GM23338 (cell line): ENCODE measurements around the gene PDRG1. TPM values are rescaled to one million over a fixed set of nuclear protein-coding genes. Genes with fewer than 3 reads are reported as not detected.
"Not testable (repeated sequence)": the region's sequence is repeated elsewhere in the genome, so short reads cannot be mapped to it uniquely, and the experiment has no call there.

ENCODE experiments used
- ATAC-seq: fragments of 200-7000 bp; cut with Tn5 transposase; 3 replicates; pipeline ENCODE4 v1.9.1; 2020
- DNase-seq: peaks from one replicate; pipeline ENCODE4 v3.0.0-alpha.2; 2015; ENCODE audit warnings: low spot score
- H2AFZ ChIP-seq: fragments of 200-600 bp; sonication (generic); 2 replicates; pipeline ENCODE4 v1.8.0; 2016; ENCODE audit warnings: antibody characterized with exemption, mild to moderate bottlenecking, moderate library complexity
- H3F3A ChIP-seq: fragments of 200-600 bp; sonication (generic); replicated peaks from 2 replicates; pipeline ENCODE4 v1.8.0; 2017; ENCODE audit warnings: antibody characterized with exemption, mixed run types, low read depth
- H3K27ac ChIP-seq: fragments of 200-600 bp; sonication (generic); 2 replicates; pipeline ENCODE4 v1.6.1; 2016; ENCODE audit warnings: low read depth
- H3K27me3 ChIP-seq: fragments of 200-600 bp; sonication (generic); 2 replicates; pipeline ENCODE4 v1.8.0; 2016; ENCODE audit warnings: mild to moderate bottlenecking, mixed run types, moderate library complexity; ENCODE audit not compliant: insufficient read depth
- H3K36me3 ChIP-seq: fragments of 200-600 bp; sonication (generic); 2 replicates; pipeline ENCODE4 v1.8.0; 2016; ENCODE audit warnings: mild to moderate bottlenecking; ENCODE audit not compliant: insufficient read depth
- H3K4me1 ChIP-seq: fragments of 200-600 bp; sonication (generic); 2 replicates; pipeline ENCODE4 v1.8.0; 2016; ENCODE audit warnings: mild to moderate bottlenecking, moderate library complexity; ENCODE audit not compliant: insufficient read depth
- H3K4me2 ChIP-seq: fragments of 200-600 bp; sonication (generic); 2 replicates; pipeline ENCODE4 v1.7.1; 2017; ENCODE audit warnings: mixed run types
- H3K4me3 ChIP-seq: fragments of 200-600 bp; sonication (generic); 2 replicates; pipeline ENCODE4 v1.6.1; 2016; ENCODE audit warnings: mixed run types
- H3K79me2 ChIP-seq: fragments of 200-600 bp; sonication (generic); replicated peaks from 2 replicates; pipeline ENCODE4 v1.8.0; 2017; ENCODE audit warnings: mild to moderate bottlenecking; ENCODE audit not compliant: insufficient read depth
- H3K9me2 ChIP-seq: fragments of 200-600 bp; sonication (generic); 2 replicates; pipeline ENCODE4 v1.8.0; 2017; ENCODE audit not compliant: insufficient read depth
- H4K20me1 ChIP-seq: fragments of 200-600 bp; sonication (generic); replicated peaks from 2 replicates; pipeline ENCODE4 v1.8.0; 2017; ENCODE audit warnings: mild to moderate bottlenecking; ENCODE audit not compliant: insufficient read depth
- H3K27ac Mint-ChIP-seq: 2 replicates; pipeline ENCODE4 v1.8.0; 2020; ENCODE audit warnings: inconsistent platforms, mild to moderate bottlenecking, moderate library complexity, mixed read lengths
- H3K27me3 Mint-ChIP-seq: 3 replicates; pipeline ENCODE4 v1.8.0; 2022; ENCODE audit warnings: low read depth, mild to moderate bottlenecking, moderate library complexity, mixed read lengths, inconsistent platforms; ENCODE audit not compliant: insufficient read depth, poor library complexity
- H3K36me3 Mint-ChIP-seq: 3 replicates; pipeline ENCODE4 v1.8.0; 2021; ENCODE audit warnings: low read depth, mild to moderate bottlenecking, inconsistent platforms, moderate library complexity, mixed read lengths
- H3K4me1 Mint-ChIP-seq: 3 replicates; pipeline ENCODE4 v1.8.0; 2020; ENCODE audit warnings: mild to moderate bottlenecking, inconsistent platforms, mixed read lengths
- H3K4me3 Mint-ChIP-seq: 3 replicates; pipeline ENCODE4 v1.8.0; 2021; ENCODE audit warnings: moderate library complexity, mild to moderate bottlenecking, inconsistent platforms, mixed read lengths
- H3K9me3 Mint-ChIP-seq: 3 replicates; pipeline ENCODE4 v1.8.0; 2020; ENCODE audit warnings: moderate library complexity, mild to moderate bottlenecking, inconsistent platforms, mixed read lengths
- EZH2 ChIP-seq: fragments of 200-600 bp; sonication (generic); IDR thresholded peaks from one replicate; pipeline ENCODE4 v1.8.0; 2017; ENCODE audit warnings: antibody characterized with exemption, mild to moderate bottlenecking, low read depth; ENCODE audit not compliant: unreplicated experiment
- EZH2phosphoT487 ChIP-seq: fragments of 200-600 bp; sonication (generic); IDR thresholded peaks from one replicate; pipeline ENCODE4 v1.8.1; 2018; ENCODE audit warnings: antibody characterized with exemption; ENCODE audit not compliant: unreplicated experiment
- JUNB ChIP-seq: IDR thresholded peaks from one replicate; pipeline ENCODE4 v1.6.1; 2016; ENCODE audit warnings: antibody characterized with exemption; ENCODE audit not compliant: unreplicated experiment
- NANOG ChIP-seq: IDR thresholded peaks from 2 replicates; pipeline ENCODE4 v1.6.1; 2016; ENCODE audit warnings: antibody characterized with exemption, borderline replicate concordance
- STAT1 ChIP-seq: IDR thresholded peaks from one replicate; pipeline ENCODE4 v1.6.1; 2016; ENCODE audit warnings: antibody characterized with exemption; ENCODE audit not compliant: unreplicated experiment
- polyA plus RNA-seq: library from polyadenylated mRNA; unstranded; fragments of >200 nt; fragmentation: Nextera tagmentation; extraction: Ambion mirVana; gene quantifications from 2 replicates; pipeline ENCODE4 v1.2.1, GENCODE V29; 2016
- total RNA-seq: library from RNA; depleted of rRNA; stranded (reverse); fragments of >200 nt; shearing (Covaris generic); gene quantifications from 2 replicates; pipeline ENCODE4 v1.2.3, GENCODE V29; 2014
- TF ChIP-seq, protein P1 (sequence below), 2 experiments: fragments of 200-600 bp in 1 of 2; sonication (generic) in 1 of 2; conservative IDR thresholded peaks; 2 replicates each; pipeline versions ENCODE4 v1.5.1 to v1.6.1; 2016 to 2017; ENCODE audit warnings: antibody characterized with exemption in 2 of 2, low read depth in 2 of 2, mild to moderate bottlenecking in 2 of 2, moderate library complexity in 1 of 2
- TF ChIP-seq, protein P2 (sequence below): IDR thresholded peaks from 2 replicates; pipeline ENCODE4 v1.6.1; 2016; ENCODE audit warnings: antibody characterized with exemption
- TF ChIP-seq, protein P3 (sequence below): fragments of 250-450 bp; sonication (Bioruptor Pico); IDR thresholded peaks from 2 replicates; pipeline ENCODE4 v1.5.0; 2020; ENCODE audit warnings: mild to moderate bottlenecking, moderate library complexity

Gene PDRG1
- total and polyA plus RNA-seq, 2 experiments from 2014 or later = 10.5 to 27.8 TPM

DNA sequence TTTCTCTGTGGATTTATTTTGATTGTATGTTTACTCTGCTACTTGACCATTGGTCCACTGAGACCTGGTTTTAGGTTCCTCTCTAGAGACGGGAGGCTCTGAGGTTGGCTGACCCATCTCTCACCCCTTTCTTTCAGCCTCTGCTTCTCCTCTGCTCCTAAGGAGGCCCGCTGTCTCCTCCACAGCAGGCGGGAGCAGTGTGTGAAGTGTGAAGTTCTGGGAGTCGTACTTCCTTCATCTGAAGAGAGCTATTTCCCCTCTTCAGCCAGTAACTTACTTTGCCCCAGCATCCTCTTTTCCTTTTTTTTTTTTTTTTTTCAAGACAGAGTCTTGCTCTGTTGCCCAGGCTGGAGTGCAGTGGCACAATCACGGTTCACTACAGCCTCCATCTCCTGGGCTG lies 21.1 kb downstream of the PDRG1 start (continued):
- TF ChIP-seq EZH2phosphoT487 (no peak), STAT1 (no peak), NANOG (no peak), JUNB (no peak), EZH2 (no peak)
- TF ChIP-seq, protein P1, sequence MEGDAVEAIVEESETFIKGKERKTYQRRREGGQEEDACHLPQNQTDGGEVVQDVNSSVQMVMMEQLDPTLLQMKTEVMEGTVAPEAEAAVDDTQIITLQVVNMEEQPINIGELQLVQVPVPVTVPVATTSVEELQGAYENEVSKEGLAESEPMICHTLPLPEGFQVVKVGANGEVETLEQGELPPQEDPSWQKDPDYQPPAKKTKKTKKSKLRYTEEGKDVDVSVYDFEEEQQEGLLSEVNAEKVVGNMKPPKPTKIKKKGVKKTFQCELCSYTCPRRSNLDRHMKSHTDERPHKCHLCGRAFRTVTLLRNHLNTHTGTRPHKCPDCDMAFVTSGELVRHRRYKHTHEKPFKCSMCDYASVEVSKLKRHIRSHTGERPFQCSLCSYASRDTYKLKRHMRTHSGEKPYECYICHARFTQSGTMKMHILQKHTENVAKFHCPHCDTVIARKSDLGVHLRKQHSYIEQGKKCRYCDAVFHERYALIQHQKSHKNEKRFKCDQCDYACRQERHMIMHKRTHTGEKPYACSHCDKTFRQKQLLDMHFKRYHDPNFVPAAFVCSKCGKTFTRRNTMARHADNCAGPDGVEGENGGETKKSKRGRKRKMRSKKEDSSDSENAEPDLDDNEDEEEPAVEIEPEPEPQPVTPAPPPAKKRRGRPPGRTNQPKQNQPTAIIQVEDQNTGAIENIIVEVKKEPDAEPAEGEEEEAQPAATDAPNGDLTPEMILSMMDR (conservative IDR thresholded peaks at IDR 0.05; ENCODE audit: low read depth in 2 of 2) = no peak
- TF ChIP-seq, protein P2, sequence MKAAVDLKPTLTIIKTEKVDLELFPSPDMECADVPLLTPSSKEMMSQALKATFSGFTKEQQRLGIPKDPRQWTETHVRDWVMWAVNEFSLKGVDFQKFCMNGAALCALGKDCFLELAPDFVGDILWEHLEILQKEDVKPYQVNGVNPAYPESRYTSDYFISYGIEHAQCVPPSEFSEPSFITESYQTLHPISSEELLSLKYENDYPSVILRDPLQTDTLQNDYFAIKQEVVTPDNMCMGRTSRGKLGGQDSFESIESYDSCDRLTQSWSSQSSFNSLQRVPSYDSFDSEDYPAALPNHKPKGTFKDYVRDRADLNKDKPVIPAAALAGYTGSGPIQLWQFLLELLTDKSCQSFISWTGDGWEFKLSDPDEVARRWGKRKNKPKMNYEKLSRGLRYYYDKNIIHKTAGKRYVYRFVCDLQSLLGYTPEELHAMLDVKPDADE = no peak

DNA sequence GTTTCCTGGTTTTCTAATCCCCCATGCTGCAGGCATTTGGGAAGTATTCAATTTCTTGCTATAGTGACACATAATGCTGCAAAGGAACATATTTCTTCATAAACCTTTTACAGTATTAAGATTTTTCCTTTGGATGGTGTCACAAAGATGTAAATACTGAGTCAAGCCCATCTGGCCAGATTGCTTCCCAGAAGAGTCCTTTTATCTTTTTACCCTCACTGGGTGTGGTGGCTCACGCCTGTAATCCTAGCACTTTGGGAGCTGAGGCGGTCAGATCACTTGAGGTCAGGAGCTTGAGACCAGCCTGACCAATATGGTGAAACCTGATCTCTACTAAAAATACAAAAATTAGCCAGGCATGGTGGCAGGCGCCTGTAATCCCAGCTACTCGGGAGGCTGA lies 22.2 kb downstream of the PDRG1 start:
- not testable (repeated sequence) for H3K36me3 ChIP-seq, H4K20me1 ChIP-seq, H3K27ac ChIP-seq, H3K4me3 Mint-ChIP-seq, H3K4me3 ChIP-seq, H3K79me2 ChIP-seq, ATAC-seq, H3K4me2 ChIP-seq, H3K4me1 ChIP-seq, DNase-seq, H3F3A ChIP-seq, H3K27ac Mint-ChIP-seq, H3K4me1 Mint-ChIP-seq, H3K9me2 ChIP-seq, H2AFZ ChIP-seq, H3K36me3 Mint-ChIP-seq, H3K27me3 Mint-ChIP-seq, H3K27me3 ChIP-seq
- H3K9me3 Mint-ChIP-seq = peaks cover 28% of the 10 kb centered on the region

DNA sequence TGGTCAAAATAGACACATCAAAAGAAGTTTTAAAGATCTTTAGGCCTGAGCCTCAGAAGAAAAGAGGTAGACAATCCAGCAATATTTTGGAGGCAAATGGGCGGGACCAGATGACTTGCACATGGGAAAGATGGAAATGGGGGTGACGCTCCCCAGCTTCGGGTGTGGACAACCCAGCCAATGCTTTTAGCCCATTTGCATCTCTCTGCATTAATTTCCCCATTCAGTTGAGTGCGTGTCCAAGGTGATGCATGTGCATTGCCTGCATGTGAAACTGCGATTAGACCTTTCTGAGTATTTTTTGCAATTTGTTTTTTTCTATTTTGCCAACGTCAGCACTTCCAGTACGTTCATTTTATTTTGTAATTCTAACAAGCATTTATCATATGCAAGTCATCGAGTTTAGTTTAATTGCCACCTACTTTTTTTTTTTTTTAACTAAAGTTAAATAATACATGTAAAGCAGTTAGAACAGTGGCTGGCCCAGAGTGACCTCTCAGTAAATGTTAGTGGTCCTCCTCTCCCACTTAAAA lies 24.2 kb downstream of the PDRG1 start:
- Mint-ChIP-seq H3K4me3 (no peak overlapping the region), H3K4me1 (peaks cover 6% of the 10 kb centered on the region; the same call in 2 of the 3 replicates), H3K36me3 (no peaks in the 10 kb centered on the region), H3K27me3 (peaks cover 17% of the 10 kb centered on the region), H3K27ac (no peak overlapping the region), H3K9me3 (peaks cover 43% of the 10 kb centered on the region)
- Histone ChIP-seq H3F3A (no peaks in the 10 kb centered on the region), H3K27ac (no peak overlapping the region), H3K4me2 (no peak overlapping the region), H3K79me2 (no peaks in the 10 kb centered on the region), H3K36me3 (no peaks in the 10 kb centered on the region), H3K27me3 (no peaks in the 10 kb centered on the region), H3K4me1 (no peaks in the 10 kb centered on the region), H3K9me2 (no peaks in the 10 kb centered on the region), H2AFZ (no peak overlapping the region), H4K20me1 (no peaks in the 10 kb centered on the region), H3K4me3 (no peak overlapping the region)
- ATAC-seq (no peak), DNase-seq (no peak)
- no peak for TF ChIP-seq STAT1
- TF ChIP-seq, protein P3, sequence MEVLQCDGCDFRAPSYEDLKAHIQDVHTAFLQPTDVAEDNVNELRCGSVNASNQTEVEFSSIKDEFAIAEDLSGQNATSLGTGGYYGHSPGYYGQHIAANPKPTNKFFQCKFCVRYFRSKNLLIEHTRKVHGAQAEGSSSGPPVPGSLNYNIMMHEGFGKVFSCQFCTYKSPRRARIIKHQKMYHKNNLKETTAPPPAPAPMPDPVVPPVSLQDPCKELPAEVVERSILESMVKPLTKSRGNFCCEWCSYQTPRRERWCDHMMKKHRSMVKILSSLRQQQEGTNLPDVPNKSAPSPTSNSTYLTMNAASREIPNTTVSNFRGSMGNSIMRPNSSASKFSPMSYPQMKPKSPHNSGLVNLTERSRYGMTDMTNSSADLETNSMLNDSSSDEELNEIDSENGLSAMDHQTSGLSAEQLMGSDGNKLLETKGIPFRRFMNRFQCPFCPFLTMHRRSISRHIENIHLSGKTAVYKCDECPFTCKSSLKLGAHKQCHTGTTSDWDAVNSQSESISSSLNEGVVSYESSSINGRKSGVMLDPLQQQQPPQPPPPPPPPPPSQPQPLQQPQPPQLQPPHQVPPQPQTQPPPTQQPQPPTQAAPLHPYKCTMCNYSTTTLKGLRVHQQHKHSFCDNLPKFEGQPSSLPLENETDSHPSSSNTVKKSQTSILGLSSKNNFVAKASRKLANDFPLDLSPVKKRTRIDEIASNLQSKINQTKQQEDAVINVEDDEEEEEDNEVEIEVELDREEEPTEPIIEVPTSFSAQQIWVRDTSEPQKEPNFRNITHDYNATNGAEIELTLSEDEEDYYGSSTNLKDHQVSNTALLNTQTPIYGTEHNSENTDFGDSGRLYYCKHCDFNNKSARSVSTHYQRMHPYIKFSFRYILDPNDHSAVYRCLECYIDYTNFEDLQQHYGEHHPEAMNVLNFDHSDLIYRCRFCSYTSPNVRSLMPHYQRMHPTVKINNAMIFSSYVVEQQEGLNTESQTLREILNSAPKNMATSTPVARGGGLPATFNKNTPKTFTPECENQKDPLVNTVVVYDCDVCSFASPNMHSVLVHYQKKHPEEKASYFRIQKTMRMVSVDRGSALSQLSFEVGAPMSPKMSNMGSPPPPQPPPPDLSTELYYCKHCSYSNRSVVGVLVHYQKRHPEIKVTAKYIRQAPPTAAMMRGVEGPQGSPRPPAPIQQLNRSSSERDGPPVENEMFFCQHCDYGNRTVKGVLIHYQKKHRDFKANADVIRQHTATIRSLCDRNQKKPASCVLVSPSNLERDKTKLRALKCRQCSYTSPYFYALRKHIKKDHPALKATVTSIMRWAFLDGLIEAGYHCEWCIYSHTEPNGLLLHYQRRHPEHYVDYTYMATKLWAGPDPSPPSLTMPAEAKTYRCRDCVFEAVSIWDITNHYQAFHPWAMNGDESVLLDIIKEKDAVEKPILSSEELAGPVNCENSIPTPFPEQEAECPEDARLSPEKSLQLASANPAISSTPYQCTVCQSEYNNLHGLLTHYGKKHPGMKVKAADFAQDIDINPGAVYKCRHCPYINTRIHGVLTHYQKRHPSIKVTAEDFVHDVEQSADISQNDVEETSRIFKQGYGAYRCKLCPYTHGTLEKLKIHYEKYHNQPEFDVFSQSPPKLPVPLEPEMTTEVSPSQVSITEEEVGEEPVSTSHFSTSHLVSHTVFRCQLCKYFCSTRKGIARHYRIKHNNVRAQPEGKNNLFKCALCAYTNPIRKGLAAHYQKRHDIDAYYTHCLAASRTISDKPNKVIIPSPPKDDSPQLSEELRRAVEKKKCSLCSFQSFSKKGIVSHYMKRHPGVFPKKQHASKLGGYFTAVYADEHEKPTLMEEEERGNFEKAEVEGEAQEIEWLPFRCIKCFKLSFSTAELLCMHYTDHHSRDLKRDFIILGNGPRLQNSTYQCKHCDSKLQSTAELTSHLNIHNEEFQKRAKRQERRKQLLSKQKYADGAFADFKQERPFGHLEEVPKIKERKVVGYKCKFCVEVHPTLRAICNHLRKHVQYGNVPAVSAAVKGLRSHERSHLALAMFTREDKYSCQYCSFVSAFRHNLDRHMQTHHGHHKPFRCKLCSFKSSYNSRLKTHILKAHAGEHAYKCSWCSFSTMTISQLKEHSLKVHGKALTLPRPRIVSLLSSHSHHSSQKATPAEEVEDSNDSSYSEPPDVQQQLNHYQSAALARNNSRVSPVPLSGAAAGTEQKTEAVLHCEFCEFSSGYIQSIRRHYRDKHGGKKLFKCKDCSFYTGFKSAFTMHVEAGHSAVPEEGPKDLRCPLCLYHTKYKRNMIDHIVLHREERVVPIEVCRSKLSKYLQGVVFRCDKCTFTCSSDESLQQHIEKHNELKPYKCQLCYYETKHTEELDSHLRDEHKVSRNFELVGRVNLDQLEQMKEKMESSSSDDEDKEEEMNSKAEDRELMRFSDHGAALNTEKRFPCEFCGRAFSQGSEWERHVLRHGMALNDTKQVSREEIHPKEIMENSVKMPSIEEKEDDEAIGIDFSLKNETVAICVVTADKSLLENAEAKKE = no peak
